ENCODE measurements around the gene ADAMTSL1. TPM values are rescaled to one million over a fixed set of nuclear protein-coding genes. Genes with fewer than 3 reads are reported as not detected.
A peak's percentile ranks its signal among the peaks of the same experiment; 100 is the strongest.

ADAMTSL1 gene
- total RNA-seq, 6 experiments from 2014 or later: 37.3 to 98.1 (median 90.8) TPM

- TF ChIP-seq CTCF (IDR thresholded peaks at IDR 0.05): no peak
- H3K4me3 Mint-ChIP-seq: no peak overlapping the region
- peaks cover 28% of the 10 kb centered on the region for H3K9me3 Mint-ChIP-seq
- H3K27me3 Mint-ChIP-seq (ENCODE audit: insufficient read depth): no peaks in the 10 kb centered on the region; the same call in 1 of the 2 replicates
- peaks cover 58% of the 10 kb centered on the region for H3K36me3 Mint-ChIP-seq (ENCODE audit: low read depth)
- H3K4me1 Mint-ChIP-seq (ENCODE audit: low read depth): peaks cover 21% of the 10 kb centered on the region
- no peak overlapping the region; the same call in 1 of the 2 replicates for H3K27ac Mint-ChIP-seq
- DNase-seq: no peak
These were observed 57.4 kb downstream of the ADAMTSL1 start for GRCh38 chr9:18531136-18532065.

- Mint-ChIP-seq H3K4me3 (no peak overlapping the region), H3K36me3 (ENCODE audit: low read depth) (peaks cover 77% of the 10 kb centered on the region), H3K27me3 (ENCODE audit: insufficient read depth) (no peaks in the 10 kb centered on the region; the same call in 1 of the 2 replicates), H3K9me3 (peaks cover 28% of the 10 kb centered on the region), H3K4me1 (ENCODE audit: low read depth) (peaks cover 14% of the 10 kb centered on the region), H3K27ac (no peak overlapping the region)
- DNase-seq: no peak
- no peak for TF ChIP-seq CTCF (IDR thresholded peaks at IDR 0.05)
These were observed 60.7 kb downstream of the ADAMTSL1 start for GRCh38 chr9:18534611-18535010.

- Mint-ChIP-seq H3K4me3 (no peak overlapping the region), H3K36me3 (ENCODE audit: low read depth) (peaks cover 92% of the 10 kb centered on the region), H3K4me1 (ENCODE audit: low read depth) (peaks cover 16% of the 10 kb centered on the region), H3K9me3 (peaks cover 33% of the 10 kb centered on the region), H3K27ac (no peak overlapping the region), H3K27me3 (ENCODE audit: insufficient read depth) (no peaks in the 10 kb centered on the region; the same call in none of the 2 replicates)
- TF ChIP-seq CTCF (IDR thresholded peaks at IDR 0.05): no peak
- DNase-seq: no peak
These were observed 62.6 kb downstream of the ADAMTSL1 start for GRCh38 chr9:18536554-18536953.

GRCh38 chr9:18539203-18539693, 65.3 kb downstream of the ADAMTSL1 start:
- H3K36me3 Mint-ChIP-seq (ENCODE audit: low read depth): peaks cover 80% of the 10 kb centered on the region
- peaks cover 24% of the 10 kb centered on the region for H3K9me3 Mint-ChIP-seq
- no peak overlapping the region for H3K4me3 Mint-ChIP-seq
- H3K27ac Mint-ChIP-seq: no peak overlapping the region
- DNase-seq: no peak
- H3K4me1 Mint-ChIP-seq (ENCODE audit: low read depth): peaks cover 43% of the 10 kb centered on the region
- TF ChIP-seq CTCF (IDR thresholded peaks at IDR 0.05): no peak
- H3K27me3 Mint-ChIP-seq (ENCODE audit: insufficient read depth): no peaks in the 10 kb centered on the region; the same call in none of the 2 replicates

GRCh38 chr9:18542837-18543405, 69.0 kb downstream of the ADAMTSL1 start:
- Mint-ChIP-seq H3K27ac (peak overlapping the region; percentile 82), H3K36me3 (ENCODE audit: low read depth) (peaks cover 61% of the 10 kb centered on the region), H3K27me3 (ENCODE audit: insufficient read depth) (no peaks in the 10 kb centered on the region; the same call in none of the 2 replicates), H3K4me1 (ENCODE audit: low read depth) (peaks cover 64% of the 10 kb centered on the region), H3K9me3 (peaks cover 5% of the 10 kb centered on the region), H3K4me3 (peak overlapping the region; percentile 51)
- no peak for TF ChIP-seq CTCF (IDR thresholded peaks at IDR 0.05)
- DNase-seq: peak; percentile 58
